ENCODE measurements around the gene MANBA. TPM values are rescaled to one million over a fixed set of nuclear protein-coding genes. Genes with fewer than 3 reads are reported as not detected.

MANBA gene
- total RNA-seq, 4 donors from 2014 or later, result 11.9 to 20.8 (median 14.3) TPM

GRCh38 chr4:102585329-102585728 lies 175.4 kb downstream of the MANBA start:
- intact Hi-C loops (cut with DNase I; ENCODE audit: low total_unique reads), result no loop called here
- no peak for DNase-seq (ENCODE audit: low spot score in 2 of 2)
- 55 to 71% methylated on average over 2 of the region's 2 CpGs for WGBS, 2 donors
- TF ChIP-seq CTCF (IDR thresholded peaks at IDR 0.05), result no peak
- TF ChIP-seq POLR2A (IDR thresholded peaks at IDR 0.05), result no peak
- H3K4me3 ChIP-seq (ENCODE audit: low read depth, poor library complexity, severe bottlenecking), result no peak overlapping the region

GRCh38 chr4:102584091-102584490 lies 176.7 kb downstream of the MANBA start:
- TF ChIP-seq CTCF (IDR thresholded peaks at IDR 0.05) (no peak), POLR2A (IDR thresholded peaks at IDR 0.05) (no peak)
- H3K4me3 ChIP-seq (ENCODE audit: low read depth, poor library complexity, severe bottlenecking), result no peak overlapping the region
- 98 to 100% methylated on average over 1 of the region's 1 CpG for WGBS, 2 donors
- DNase-seq (ENCODE audit: low spot score in 2 of 2), result no peak
- intact Hi-C loops (cut with DNase I; ENCODE audit: low total_unique reads), result no loop called here

Other genes with a start within 250 kb of the MANBA start
- 100 to 1,000 TPM; 391 to 497 (median 418) TPM for gene UBE2D3, start 66.6 kb upstream of the MANBA start, total RNA-seq
- gene CISD2, start 108.0 kb upstream of the MANBA start, total RNA-seq, result 10 to 100 TPM in 3 of 4 donors, 1 to 10 TPM in 1; 5.5 to 12.0 (median 11.3) TPM